Measurements from ENCODE around the gene SYNCRIP. TPM values are rescaled to one million over a fixed set of nuclear protein-coding genes. Genes with fewer than 3 reads are reported as not detected.

SYNCRIP gene
- total and polyA plus RNA-seq, 2 experiments from 2014 or later, result 62.1 to 78.1 TPM

DNA sequence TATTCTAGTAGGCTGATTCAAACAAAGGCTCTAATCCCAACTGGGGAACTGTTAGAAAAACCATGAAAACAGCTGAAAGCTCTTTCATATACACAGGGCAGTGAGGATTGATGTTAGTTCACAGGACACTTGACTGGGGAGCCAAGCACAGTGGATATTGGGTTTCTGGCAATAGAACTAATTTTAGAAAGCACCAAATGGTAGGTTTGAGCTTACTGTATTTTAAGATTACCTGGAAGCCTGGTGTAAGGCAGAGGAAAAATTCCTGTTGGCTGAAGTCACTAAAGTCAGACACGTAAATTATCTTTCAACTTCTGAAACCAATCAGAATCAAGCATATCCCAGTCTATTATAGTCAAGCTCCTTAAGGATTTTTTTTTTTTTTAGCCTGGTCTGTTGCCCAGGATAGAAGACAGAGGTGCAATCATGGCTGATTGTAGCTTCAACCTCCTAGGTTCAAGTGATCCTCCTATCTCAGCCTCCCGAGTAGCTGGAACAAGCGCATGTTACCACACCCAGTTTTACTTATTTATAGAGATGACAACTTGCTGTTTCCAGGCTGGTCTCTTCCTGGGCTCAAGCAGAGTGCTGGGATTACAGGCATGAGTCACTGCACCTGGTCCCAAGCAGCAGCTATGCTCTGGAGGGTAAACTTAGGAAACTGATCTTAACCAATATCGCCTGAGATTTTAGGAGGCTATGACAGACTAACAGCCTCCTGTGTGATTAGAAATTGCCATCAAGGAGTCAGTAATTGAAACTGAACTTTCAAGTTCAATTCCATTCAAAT lies 32.5 kb upstream of the SYNCRIP start:
- no peaks in the 10 kb centered on the region for H3K9me3 ChIP-seq (ENCODE audit: low read depth)
- no peak overlapping the region for H3K4me3 ChIP-seq
- H3K9me2 ChIP-seq (replicated peaks; ENCODE audit: insufficient read depth), result no peaks in the 10 kb centered on the region
- peaks cover 34% of the 10 kb centered on the region for H4K20me1 ChIP-seq (ENCODE audit: insufficient read depth, poor library complexity, severe bottlenecking)
- no peak overlapping the region for H2AFZ ChIP-seq
- H3K4me2 ChIP-seq, result peak overlapping the region; percentile 85
- H3K79me2 ChIP-seq, result peaks cover 60% of the 10 kb centered on the region
- DNase-seq (ENCODE audit: low spot score), result peak; percentile 31
- TF ChIP-seq EZH2 (IDR thresholded peaks at IDR 0.05; ENCODE audit: borderline replicate concordance) (no peak), EZH2phosphoT487 (IDR thresholded peaks at IDR 0.05; ENCODE audit: low read depth, severe bottlenecking, unreplicated experiment) (no peak)
- TF ChIP-seq, protein P1, sequence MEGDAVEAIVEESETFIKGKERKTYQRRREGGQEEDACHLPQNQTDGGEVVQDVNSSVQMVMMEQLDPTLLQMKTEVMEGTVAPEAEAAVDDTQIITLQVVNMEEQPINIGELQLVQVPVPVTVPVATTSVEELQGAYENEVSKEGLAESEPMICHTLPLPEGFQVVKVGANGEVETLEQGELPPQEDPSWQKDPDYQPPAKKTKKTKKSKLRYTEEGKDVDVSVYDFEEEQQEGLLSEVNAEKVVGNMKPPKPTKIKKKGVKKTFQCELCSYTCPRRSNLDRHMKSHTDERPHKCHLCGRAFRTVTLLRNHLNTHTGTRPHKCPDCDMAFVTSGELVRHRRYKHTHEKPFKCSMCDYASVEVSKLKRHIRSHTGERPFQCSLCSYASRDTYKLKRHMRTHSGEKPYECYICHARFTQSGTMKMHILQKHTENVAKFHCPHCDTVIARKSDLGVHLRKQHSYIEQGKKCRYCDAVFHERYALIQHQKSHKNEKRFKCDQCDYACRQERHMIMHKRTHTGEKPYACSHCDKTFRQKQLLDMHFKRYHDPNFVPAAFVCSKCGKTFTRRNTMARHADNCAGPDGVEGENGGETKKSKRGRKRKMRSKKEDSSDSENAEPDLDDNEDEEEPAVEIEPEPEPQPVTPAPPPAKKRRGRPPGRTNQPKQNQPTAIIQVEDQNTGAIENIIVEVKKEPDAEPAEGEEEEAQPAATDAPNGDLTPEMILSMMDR (IDR thresholded peaks at IDR 0.05; ENCODE audit: poor library complexity), result no peak
- H3K4me1 ChIP-seq (ENCODE audit: insufficient read depth), result peaks cover 20% of the 10 kb centered on the region
- H3K27me3 ChIP-seq, result no peaks in the 10 kb centered on the region
- H3K27ac ChIP-seq, result peak overlapping the region; percentile 8
- WGBS (ENCODE audit: low lambda C conversion rate, missing lambda C conversion rate), result 79% methylated on average over 4 of the region's 4 CpGs
- no peaks in the 10 kb centered on the region for H3K36me3 ChIP-seq (replicated peaks; ENCODE audit: insufficient read depth, low read depth)

DNA sequence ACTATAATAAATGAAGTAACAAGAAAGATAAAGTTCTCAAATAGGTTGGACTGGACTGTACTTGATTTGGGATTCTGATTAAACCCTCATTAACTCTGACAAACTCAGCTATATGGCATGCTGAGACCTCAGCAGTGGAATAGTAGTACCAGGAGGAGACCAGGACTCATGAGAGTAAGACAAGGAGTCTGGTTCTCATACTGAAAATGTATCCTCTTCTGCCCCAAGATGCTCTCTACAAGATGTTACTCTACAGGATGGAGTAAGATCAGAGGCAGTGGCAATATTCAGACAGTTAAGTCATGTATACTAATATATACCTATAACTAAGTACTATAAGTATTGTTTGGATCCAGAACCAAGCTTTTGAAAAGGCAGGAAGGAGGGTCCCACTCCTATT lies 31.9 kb upstream of the SYNCRIP start:
- TF ChIP-seq EZH2phosphoT487 (IDR thresholded peaks at IDR 0.05; ENCODE audit: low read depth, severe bottlenecking, unreplicated experiment), result no peak
- TF ChIP-seq, protein P1 (IDR thresholded peaks at IDR 0.05; ENCODE audit: poor library complexity), result no peak
- no peak for TF ChIP-seq EZH2 (IDR thresholded peaks at IDR 0.05; ENCODE audit: borderline replicate concordance)
- H3K27me3 ChIP-seq, result no peaks in the 10 kb centered on the region
- no peak overlapping the region for H3K4me3 ChIP-seq
- H2AFZ ChIP-seq, result no peak overlapping the region
- peaks cover 34% of the 10 kb centered on the region for H4K20me1 ChIP-seq (ENCODE audit: insufficient read depth, poor library complexity, severe bottlenecking)
- peaks cover 17% of the 10 kb centered on the region for H3K4me1 ChIP-seq (ENCODE audit: insufficient read depth)
- no peaks in the 10 kb centered on the region for H3K9me3 ChIP-seq (ENCODE audit: low read depth)
- peaks cover 60% of the 10 kb centered on the region for H3K79me2 ChIP-seq
- no peak for DNase-seq (ENCODE audit: low spot score)
- H3K27ac ChIP-seq, result peak overlapping the region; percentile 8
- H3K36me3 ChIP-seq (replicated peaks; ENCODE audit: insufficient read depth, low read depth), result no peaks in the 10 kb centered on the region
- peak overlapping the region; percentile 85 for H3K4me2 ChIP-seq
- no peaks in the 10 kb centered on the region for H3K9me2 ChIP-seq (replicated peaks; ENCODE audit: insufficient read depth)

DNA sequence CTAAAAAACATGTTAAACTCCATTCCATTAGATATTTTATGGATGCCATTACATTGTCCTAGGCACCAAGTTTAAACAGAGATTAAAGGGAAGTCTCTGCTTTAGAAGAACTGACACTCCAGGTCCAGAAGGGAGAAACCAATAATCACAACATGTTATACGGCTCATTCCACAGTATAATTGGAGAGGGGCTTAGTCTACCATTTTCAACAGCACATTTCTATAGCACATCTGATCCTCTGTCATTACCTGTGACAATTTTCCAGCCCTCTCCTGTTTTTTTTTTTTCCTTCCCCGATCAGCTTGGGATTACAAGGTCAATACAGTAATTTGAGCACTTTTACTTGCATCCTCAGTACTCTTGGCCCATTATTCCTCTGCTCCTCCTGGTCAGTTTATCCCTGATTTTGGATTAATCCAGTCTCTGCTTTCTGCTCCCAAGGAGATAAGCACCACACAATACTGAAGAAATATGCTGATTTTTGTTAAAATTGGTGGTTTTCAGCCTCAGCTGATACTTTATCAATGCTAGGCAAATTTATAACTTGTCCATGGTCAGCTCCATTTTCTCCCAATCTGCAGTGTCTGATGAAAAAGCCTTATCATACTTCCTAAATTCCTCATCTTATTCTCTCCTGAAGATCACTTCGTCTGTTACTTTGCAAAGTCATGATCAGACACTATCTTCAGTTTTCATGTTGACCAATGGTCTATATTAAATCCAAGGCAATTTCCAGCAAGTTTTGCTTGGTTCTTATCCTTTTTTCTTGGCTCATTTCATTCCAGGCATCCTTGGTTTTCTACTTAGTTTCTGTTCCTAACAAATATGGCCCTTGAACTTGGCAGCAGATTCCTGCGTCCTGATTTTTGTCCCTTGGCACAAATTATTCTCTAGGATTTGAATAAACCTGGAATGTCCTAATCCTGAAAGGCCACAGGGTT lies 30.8 kb upstream of the SYNCRIP start:
- Histone ChIP-seq H3K4me3 (no peak overlapping the region), H3K9me3 (ENCODE audit: low read depth) (no peaks in the 10 kb centered on the region), H3K4me2 (no peak overlapping the region), H4K20me1 (ENCODE audit: insufficient read depth, poor library complexity, severe bottlenecking) (peaks cover 34% of the 10 kb centered on the region), H3K36me3 (replicated peaks; ENCODE audit: insufficient read depth, low read depth) (no peaks in the 10 kb centered on the region), H3K79me2 (peaks cover 60% of the 10 kb centered on the region), H3K27ac (no peak overlapping the region), H3K9me2 (replicated peaks; ENCODE audit: insufficient read depth) (no peaks in the 10 kb centered on the region), H3K27me3 (no peaks in the 10 kb centered on the region), H3K4me1 (ENCODE audit: insufficient read depth) (peaks cover 13% of the 10 kb centered on the region), H2AFZ (no peak overlapping the region)
- WGBS (ENCODE audit: low lambda C conversion rate, missing lambda C conversion rate), result 82% methylated on average over 4 of the region's 4 CpGs
- no peak for TF ChIP-seq EZH2 (IDR thresholded peaks at IDR 0.05; ENCODE audit: borderline replicate concordance)
- TF ChIP-seq, protein P1 (IDR thresholded peaks at IDR 0.05; ENCODE audit: poor library complexity), result no peak
- TF ChIP-seq EZH2phosphoT487 (IDR thresholded peaks at IDR 0.05; ENCODE audit: low read depth, severe bottlenecking, unreplicated experiment), result no peak
- no peak for DNase-seq (ENCODE audit: low spot score)
